Right lobe of liver (tissue), 4 donors: ENCODE results near the gene SLCO3A1.

Experiments used
- CTCF ChIP-seq, 4 donors: fragments of 200-600 bp in 3 of 4; fragments of 450-650 bp in 1 of 4; IDR thresholded peaks; one replicate each; pipeline versions ENCODE4 v1.5.1 to v1.8.0; 2016 to 2022; ENCODE audit warnings: antibody characterized with exemption in 4 of 4, mild to moderate bottlenecking in 2 of 4
- POLR2A ChIP-seq: fragments of 450-650 bp; IDR thresholded peaks from one replicate; pipeline ENCODE4 v1.6.1; 2017; ENCODE audit warnings: antibody characterized with exemption, mild to moderate bottlenecking
- donor health status: DM: no; HTN: no; CAD: no.
- donor health status: DM: no; HTN: no; CAD: no.
- donor health status: DM: no; HTN: yes; CAD: no.

- no peak for TF ChIP-seq CTCF (IDR thresholded peaks at IDR 0.05)
- TF ChIP-seq POLR2A = no peak
Observed at GRCh38 chr15:91870876-91871537, 17.5 kb downstream of the SLCO3A1 start.
